HepG2 (cell line): ENCODE data around the gene TMEM79. TPM values are rescaled to one million over a fixed set of nuclear protein-coding genes. Genes with fewer than 3 reads are reported as not detected.
A peak's percentile ranks its signal among the peaks of the same experiment; 100 is the strongest.

Source experiments
- CBX2 ChIP-seq, 2 experiments: fragments of 200-600 bp in 1 of 2; sonication (generic); formaldehyde crosslinking in 1 of 2; IDR thresholded peaks; 2 replicates each; pipeline versions ENCODE4 v1.7.0 to v1.8.1; 2018 to 2022; ENCODE audit warnings: low read depth in 2 of 2, low read length in 1 of 2, mild to moderate bottlenecking in 1 of 2, missing genetic modification reagents in 1 of 2
- DBP ChIP-seq: sonication (generic); formaldehyde crosslinking; IDR thresholded peaks from 2 replicates; pipeline ENCODE4 v1.4.0; 2020; ENCODE audit warnings: missing genetic modification reagents; ENCODE audit errors: not compliant biosample characterization
- ELF3 ChIP-seq: IDR thresholded peaks from 2 replicates; pipeline ENCODE4 v1.6.1; 2016; ENCODE audit warnings: missing genetic modification reagents, missing compliant biosample characterization
- FUBP1 ChIP-seq: sonication (generic); formaldehyde crosslinking; IDR thresholded peaks from 2 replicates; pipeline ENCODE4 v1.5.1; 2020; ENCODE audit warnings: missing genetic modification reagents, mild to moderate bottlenecking, borderline replicate concordance
- HCFC1 ChIP-seq: fragments of 150-350 bp; IDR thresholded peaks from 2 replicates; pipeline ENCODE4 v1.6.1; 2014; ENCODE audit warnings: low read depth, low read length
- HDAC2 ChIP-seq: sonication (generic); formaldehyde crosslinking; IDR thresholded peaks from 2 replicates; pipeline ENCODE4 v1.4.0; 2020; ENCODE audit warnings: missing genetic modification reagents
- HHEX ChIP-seq: IDR thresholded peaks from 2 replicates; pipeline ENCODE4 v1.6.1; 2016; ENCODE audit warnings: control low read depth
- IRF9 ChIP-seq: sonication (generic); formaldehyde crosslinking; IDR thresholded peaks from 2 replicates; pipeline ENCODE4 v1.8.0; 2022; ENCODE audit warnings: missing genetic modification reagents, mild to moderate bottlenecking, borderline replicate concordance
- KDM4B ChIP-seq: sonication (generic); formaldehyde crosslinking; IDR thresholded peaks from 2 replicates; pipeline ENCODE4 v1.4.0; 2020; ENCODE audit warnings: missing genetic modification reagents
- MTA1 ChIP-seq: sonication (generic); formaldehyde crosslinking; IDR thresholded peaks from 2 replicates; pipeline ENCODE4 v1.4.0; 2020; ENCODE audit warnings: missing genetic modification reagents, mild to moderate bottlenecking, borderline replicate concordance
- NFIC ChIP-seq: IDR thresholded peaks from 2 replicates; pipeline ENCODE4 v1.6.1; 2012; ENCODE audit warnings: mild to moderate bottlenecking, low read length, inconsistent platforms
- POLR2G ChIP-seq: fragments of 200-400 bp; formaldehyde crosslinking; IDR thresholded peaks from 2 replicates; pipeline ENCODE4 v1.6.1; 2018; ENCODE audit warnings: mild to moderate bottlenecking, low read depth, low read length, moderate library complexity
- RFXAP ChIP-seq: sonication (generic); formaldehyde crosslinking; IDR thresholded peaks from 2 replicates; pipeline ENCODE4 v1.4.0; 2020; ENCODE audit warnings: missing genetic modification reagents, borderline replicate concordance
- SOX13 ChIP-seq, 3 experiments: fragments of 450-650 bp in 1 of 3; sonication (generic) in 1 of 3; formaldehyde crosslinking in 1 of 3; IDR thresholded peaks in 2 of 3; conservative IDR thresholded peaks in 1 of 3; 2 replicates each; pipeline versions ENCODE4 v1.5.0 to v1.6.1; 2016 to 2020; ENCODE audit warnings: antibody characterized with exemption in 1 of 3, mild to moderate bottlenecking in 1 of 3, missing compliant biosample characterization in 1 of 3, missing genetic modification reagents in 1 of 3, moderate library complexity in 1 of 3
- ZBTB2 ChIP-seq: sonication (generic); formaldehyde crosslinking; IDR thresholded peaks from 2 replicates; pipeline ENCODE4 v1.8.0; 2022; ENCODE audit warnings: low read depth, missing genetic modification reagents
- ZMYM2 ChIP-seq: sonication (generic); formaldehyde crosslinking; IDR thresholded peaks from 2 replicates; pipeline ENCODE4 v1.8.0; 2022; ENCODE audit warnings: mild to moderate bottlenecking, missing genetic modification reagents
- ZNF180 ChIP-seq: sonication (generic); formaldehyde crosslinking; IDR thresholded peaks from 2 replicates; pipeline ENCODE4 v1.4.0; 2020; ENCODE audit warnings: low read depth, missing genetic modification reagents, borderline replicate concordance
- ZNF205 ChIP-seq: IDR thresholded peaks from 2 replicates; pipeline ENCODE4 v1.6.1; 2018; ENCODE audit warnings: missing biosample characterization, missing genetic modification reagents
- ZNF30 ChIP-seq: sonication (generic); formaldehyde crosslinking; IDR thresholded peaks from 2 replicates; pipeline ENCODE4 v1.5.0; 2020; ENCODE audit warnings: mild to moderate bottlenecking, missing genetic modification reagents
- ZNF552 ChIP-seq: sonication (generic); formaldehyde crosslinking; IDR thresholded peaks from 2 replicates; pipeline ENCODE4 v1.9.0; 2022; ENCODE audit warnings: missing genetic modification reagents, mild to moderate bottlenecking, borderline replicate concordance
- ZNF639 ChIP-seq: conservative IDR thresholded peaks from 2 replicates; pipeline ENCODE4 v1.6.1; 2018; ENCODE audit warnings: missing genetic modification reagents
- ZNF780A ChIP-seq: sonication (generic); formaldehyde crosslinking; IDR thresholded peaks from 2 replicates; pipeline ENCODE4 v1.8.0; 2022; ENCODE audit warnings: mild to moderate bottlenecking, missing genetic modification reagents, moderate library complexity
- polyA plus RNA-seq, 8 experiments: library from polyadenylated mRNA; depleted of rRNA in 3 of 8; stranded (reverse) in 7 of 8; unstranded in 1 of 8; fragments of >200 nt; fragmentation: Illumina TruSeq in 4 of 8; extraction: Trizol in 4 of 8; gene quantifications; 2 replicates each; pipeline versions ENCODE4 v1.2.1 to v1.2.3, GENCODE V29; 2011 to 2016; ENCODE audit warnings: low read depth in 4 of 8, missing spikeins in 1 of 8, mixed read lengths in 1 of 8; ENCODE audit not compliant: insufficient read depth in 1 of 8
- total RNA-seq, 5 experiments: library from RNA; depleted of rRNA; stranded (reverse); fragments of >200 nt; fragmentation: Illumina TruSeq; extraction: Trizol; gene quantifications; 2 replicates each; pipeline ENCODE4 v1.2.3, GENCODE V29; 2016; ENCODE audit warnings: low read depth in 1 of 5

TMEM79 gene
- total and polyA plus RNA-seq, 2 of the 13 experiments (the other 11 are each of a cell fraction or from before 2014, with no cell fraction given): 1.2 to 1.9 TPM

- TF ChIP-seq NFIC (peak; percentile 83), ZBTB2 (CRISPR knock-in tag) (peak; percentile 74), KDM4B (CRISPR knock-in tag) (peak; percentile 95), MTA1 (peak; percentile 74; the same call in 1 of the 2 replicates), ZNF552 (CRISPR knock-in tag) (no peak), ZNF30 (CRISPR knock-in tag) (no peak), POLR2G (peak; percentile 98), ZNF180 (CRISPR knock-in tag) (no peak), SOX13 (IDR thresholded peaks at IDR 0.05) (no peak; the same call in 1 of the 2 replicates), SOX13 (CRISPR knock-in tag; conservative IDR thresholded peaks at IDR 0.05 in 1 of 2, IDR thresholded peaks at IDR 0.05 in 1 of 2) (peak in 1 of 2 experiments; percentile 55; a peak in 2 of 4 replicates), FUBP1 (CRISPR knock-in tag) (peak; percentile 69; the same call in 1 of the 2 replicates), HDAC2 (CRISPR knock-in tag) (peak; percentile 82), ZNF639 (peak; percentile 83), IRF9 (CRISPR knock-in tag) (peak; percentile 83; the same call in 1 of the 2 replicates), ZNF780A (CRISPR knock-in tag) (no peak), HCFC1 (peak; percentile 86), ZNF205 (CRISPR knock-in tag) (peak; percentile 58; the same call in 1 of the 2 replicates), CBX2 (IDR thresholded peaks at IDR 0.05; ENCODE audit: low read depth, low read length) (no peak), CBX2 (CRISPR knock-in tag; IDR thresholded peaks at IDR 0.05; ENCODE audit: low read depth) (no peak), ZMYM2 (CRISPR knock-in tag) (no peak), RFXAP (CRISPR knock-in tag) (peak; percentile 90), DBP (CRISPR knock-in tag) (no peak), ELF3 (peak; percentile 93), HHEX (CRISPR knock-in tag) (peak; percentile 83)
Observed at GRCh38 chr1:156282479-156283222, 1.5 kb upstream of the TMEM79 start, which contains the start of gene SMG5 (continued).
